CD14-positive monocyte (primary cell): Measurements from ENCODE around the gene TMEM53. TPM values are rescaled to one million over a fixed set of nuclear protein-coding genes. Genes with fewer than 3 reads are reported as not detected.

ENCODE experiments used
- DNase-seq, 3 donors: peaks; one replicate each; pipeline ENCODE4 v3.0.0-alpha.2; 2011 to 2022
- H2AFZ ChIP-seq: 2 replicates; pipeline ENCODE4 v1.6.0; 2012; ENCODE audit warnings: mild to moderate bottlenecking, low read depth, low read length, inconsistent platforms; ENCODE audit not compliant: insufficient read depth, poor library complexity, severe bottlenecking
- H3K27ac ChIP-seq, 2 donors: 1 replicate in 1 of 2; 2 replicates in 1 of 2; pipeline ENCODE4 v1.5.1; 2012 to 2013; ENCODE audit warnings: low read length in 2 of 2, control low read depth in 1 of 2, inconsistent platforms in 1 of 2, low read depth in 1 of 2, mild to moderate bottlenecking in 1 of 2
- H3K27me3 ChIP-seq, 2 donors: one replicate each; pipeline versions ENCODE4 v1.6.0 to v1.6.1; 2011 to 2013; ENCODE audit warnings: low read length in 2 of 2; ENCODE audit not compliant: control insufficient read depth in 2 of 2, insufficient read depth in 2 of 2
- H3K36me3 ChIP-seq, 2 donors: replicated peaks in 1 of 2; 1 replicate in 1 of 2; 2 replicates in 1 of 2; pipeline versions ENCODE4 v1.5.1 to v1.6.1; 2012 to 2013; ENCODE audit warnings: low read length in 2 of 2, control low read depth in 1 of 2, inconsistent platforms in 1 of 2, mild to moderate bottlenecking in 1 of 2; ENCODE audit not compliant: insufficient read depth in 2 of 2, control insufficient read depth in 1 of 2
- H3K4me1 ChIP-seq, 2 donors: 1 replicate in 1 of 2; 2 replicates in 1 of 2; pipeline versions ENCODE4 v1.5.1 to v1.6.1; 2012 to 2013; ENCODE audit warnings: low read length in 2 of 2, control low read depth in 1 of 2, inconsistent platforms in 1 of 2, mild to moderate bottlenecking in 1 of 2, moderate library complexity in 1 of 2; ENCODE audit not compliant: insufficient read depth in 2 of 2, control insufficient read depth in 1 of 2
- H3K4me2 ChIP-seq: replicated peaks from 2 replicates; pipeline ENCODE3; 2012; ENCODE audit warnings: low read length, moderate library complexity, mild to moderate bottlenecking; ENCODE audit not compliant: poor library complexity, severe bottlenecking; ENCODE audit errors: extremely low read depth
- H3K4me3 ChIP-seq, 3 experiments: fragments of 200-600 bp in 1 of 3; sonication (generic) in 1 of 3; replicated peaks in 1 of 3; 1 replicate in 2 of 3; 2 replicates in 1 of 3; pipeline ENCODE4 v1.5.1; 2011 to 2013; ENCODE audit warnings: low read length in 3 of 3, mild to moderate bottlenecking in 3 of 3, control low read depth in 2 of 3, low read depth in 2 of 3, inconsistent platforms in 1 of 3, moderate library complexity in 1 of 3
- H3K79me2 ChIP-seq: 2 replicates; pipeline ENCODE4 v1.6.0; 2012; ENCODE audit warnings: mild to moderate bottlenecking, control low read depth, inconsistent platforms, low read length, moderate library complexity; ENCODE audit not compliant: insufficient read depth
- H3K9ac ChIP-seq: 2 replicates; pipeline ENCODE4 v1.6.0; 2017; ENCODE audit warnings: low read length, mild to moderate bottlenecking; ENCODE audit not compliant: insufficient read depth, poor library complexity, severe bottlenecking
- H3K9me3 ChIP-seq, 2 donors: replicated peaks in 1 of 2; 1 replicate in 1 of 2; 2 replicates in 1 of 2; pipeline versions ENCODE4 v1.5.1 to v1.6.1; 2012 to 2013; ENCODE audit warnings: low read length in 2 of 2, control low read depth in 1 of 2; ENCODE audit not compliant: control insufficient read depth in 1 of 2, insufficient read depth in 1 of 2
- H4K20me1 ChIP-seq: 2 replicates; pipeline ENCODE4 v1.6.0; 2012; ENCODE audit warnings: mild to moderate bottlenecking, low read length, control low read depth, moderate library complexity; ENCODE audit not compliant: insufficient read depth
- H3K27ac Mint-ChIP-seq, 7 donors: one replicate each; pipeline ENCODE4 v1.8.0; 2020; ENCODE audit warnings: mild to moderate bottlenecking in 7 of 7, mixed read lengths in 7 of 7, moderate library complexity in 6 of 7, inconsistent platforms in 2 of 7
- H3K27me3 Mint-ChIP-seq, 3 donors: one replicate each; pipeline ENCODE4 v1.8.0; 2021 to 2022; ENCODE audit warnings: low read depth in 3 of 3, mild to moderate bottlenecking in 3 of 3, mixed read lengths in 3 of 3, moderate library complexity in 3 of 3, inconsistent platforms in 1 of 3
- H3K36me3 Mint-ChIP-seq, 2 donors: one replicate each; pipeline ENCODE4 v1.8.0; 2020; ENCODE audit warnings: mixed read lengths in 2 of 2, inconsistent platforms in 1 of 2, mild to moderate bottlenecking in 1 of 2
- H3K4me1 Mint-ChIP-seq: one replicate; pipeline ENCODE4 v1.8.0; 2020; ENCODE audit warnings: mild to moderate bottlenecking, mixed read lengths
- H3K4me3 Mint-ChIP-seq, 2 donors: one replicate each; pipeline ENCODE4 v1.8.0; 2020; ENCODE audit warnings: mild to moderate bottlenecking in 2 of 2, mixed read lengths in 2 of 2, moderate library complexity in 1 of 2
- H3K9me3 Mint-ChIP-seq, 7 donors: one replicate each; pipeline ENCODE4 v1.8.0; 2020 to 2022; ENCODE audit warnings: mixed read lengths in 7 of 7, mild to moderate bottlenecking in 6 of 7, moderate library complexity in 6 of 7, inconsistent platforms in 2 of 7
- CTCF ChIP-seq: fragments of 200-600 bp; IDR thresholded peaks from one replicate; pipeline ENCODE4 v1.8.0; 2022; ENCODE audit warnings: antibody characterized with exemption, mild to moderate bottlenecking
- WGBS: methylation state at CpG from one replicate; pipeline ENCODE4 v1.1.5; 2013; ENCODE audit warnings: missing lambda C conversion rate; ENCODE audit not compliant: insufficient coverage; 5-methylcytosine and 5-hydroxymethylcytosine counted together
- intact Hi-C, 2 donors: fragments of 100-400 bp; cut with micrococcal nuclease; formaldehyde crosslinking; loops; one replicate each; pipeline versions ENCODE4 v1.15.0 to v1.15.1; 2023
- polyA plus RNA-seq, 3 donors: library from polyadenylated mRNA; depleted of rRNA in 1 of 3; unstranded in 2 of 3; stranded (reverse) in 1 of 3; fragments of 300-500 nt in 2 of 3; fragments of >200 nt in 1 of 3; fragmentation: Illumina TruSeq in 2 of 3; gene quantifications; 1 replicate in 2 of 3; 2 replicates in 1 of 3; pipeline ENCODE4 v1.2.3, GENCODE V29; 2012 to 2021

Gene TMEM53
- polyA plus RNA-seq, 3 donors = 4.8 to 8.8 (median 8.6) TPM

GRCh38 chr1:44664730-44665370 is 9.4 kb downstream of the TMEM53 start:
- Histone ChIP-seq H3K9ac (no peak overlapping the region), H3K27ac (no peak overlapping the region), H3K4me2 (no peak overlapping the region), H3K4me3 (no peak overlapping the region), H3K27me3 (no peaks in the 10 kb centered on the region), H2AFZ (no peak overlapping the region), H3K79me2 (no peaks in the 10 kb centered on the region), H3K9me3 (no peaks in the 10 kb centered on the region), H3K4me1 (peaks cover 4 to 10% of the 10 kb centered on the region in 2 donors), H3K36me3 (peaks cover 0 to 5% of the 10 kb centered on the region in 2 donors), H4K20me1 (no peaks in the 10 kb centered on the region)
- 41% methylated on average over 11 of the region's 12 CpGs for whole genome bisulfite sequencing
- Mint-ChIP-seq H3K4me3 (no peak overlapping the region), H3K27me3 (peaks cover 0 to 3% (median 2%) of the 10 kb centered on the region in 3 donors), H3K9me3 (no peaks in the 10 kb centered on the region), H3K4me1 (peaks cover 15% of the 10 kb centered on the region), H3K36me3 (peaks cover 10 to 22% of the 10 kb centered on the region in 2 donors), H3K27ac (no peak overlapping the region)
- no peak for DNase-seq
- no peak for TF ChIP-seq CTCF
- intact Hi-C loops = no loop called here

GRCh38 chr1:44663417-44663816 is 10.9 kb downstream of the TMEM53 start:
- no peak overlapping the region for H3K27ac ChIP-seq
- WGBS = 89% methylated on average over 5 of the region's 5 CpGs
- H3K27me3 Mint-ChIP-seq = peaks cover 0 to 5% (median 2%) of the 10 kb centered on the region in 3 donors
- H3K4me2 ChIP-seq = no peak overlapping the region
- H3K79me2 ChIP-seq = no peaks in the 10 kb centered on the region
- H3K27ac Mint-ChIP-seq = peak overlapping the region in 1 of 7 donors; percentile 43
- peaks cover 4 to 10% of the 10 kb centered on the region in 2 donors for H3K4me1 ChIP-seq
- H3K4me3 Mint-ChIP-seq = no peak overlapping the region
- H2AFZ ChIP-seq = no peak overlapping the region
- peaks cover 12 to 24% of the 10 kb centered on the region in 2 donors for H3K36me3 Mint-ChIP-seq
- intact Hi-C loops = no loop called here
- H3K4me1 Mint-ChIP-seq = peaks cover 15% of the 10 kb centered on the region
- H3K9me3 ChIP-seq = no peaks in the 10 kb centered on the region
- H4K20me1 ChIP-seq = no peaks in the 10 kb centered on the region
- no peaks in the 10 kb centered on the region for H3K9me3 Mint-ChIP-seq
- H3K9ac ChIP-seq = no peak overlapping the region
- H3K4me3 ChIP-seq = no peak overlapping the region
- no peaks in the 10 kb centered on the region for H3K36me3 ChIP-seq
- no peak for DNase-seq
- no peak for TF ChIP-seq CTCF
- H3K27me3 ChIP-seq = no peaks in the 10 kb centered on the region
